Breast epithelium (tissue), 3 donors: ENCODE data around the gene MTIF2.

Experiments
- CTCF ChIP-seq, 3 donors: fragments of 450-650 bp; IDR thresholded peaks; one replicate each; pipeline ENCODE4 v1.5.1; 2016 to 2017; ENCODE audit warnings: antibody characterized with exemption in 3 of 3, mild to moderate bottlenecking in 3 of 3, moderate library complexity in 3 of 3
- POLR2A ChIP-seq: fragments of 450-650 bp; IDR thresholded peaks from one replicate; pipeline ENCODE4 v1.6.1; 2016; ENCODE audit warnings: antibody characterized with exemption, mild to moderate bottlenecking, moderate library complexity
- POLR2AphosphoS5 ChIP-seq, 3 donors: sonication (generic); formaldehyde crosslinking; IDR thresholded peaks; one replicate each; pipeline ENCODE4 v1.6.1; 2017; ENCODE audit warnings: antibody characterized with exemption in 3 of 3

- TF ChIP-seq CTCF (IDR thresholded peaks at IDR 0.05) (no peak), POLR2A (no peak), POLR2AphosphoS5 (IDR thresholded peaks at IDR 0.05) (no peak)
Measured at GRCh38 chr2:55224761-55225261, 44.2 kb downstream of the MTIF2 start.
